HepG2 (cell line): ENCODE measurements around the gene TBC1D1. TPM values are rescaled to one million over a fixed set of nuclear protein-coding genes. Genes with fewer than 3 reads are reported as not detected.

Experiments used
- BRCA1 ChIP-seq: sonication (generic); formaldehyde crosslinking; IDR thresholded peaks from 2 replicates; pipeline ENCODE4 v1.4.0; 2020; ENCODE audit warnings: missing genetic modification reagents
- CREB1 ChIP-seq, 2 experiments: fragments of 450-650 bp in 1 of 2; IDR thresholded peaks; 2 replicates each; pipeline ENCODE4 v1.6.1; 2016 to 2017; ENCODE audit warnings: control low read depth in 1 of 2, mild to moderate bottlenecking in 1 of 2, missing compliant biosample characterization in 1 of 2, missing genetic modification characterization in 1 of 2
- CREM ChIP-seq, 2 experiments: sonication (generic) in 1 of 2; formaldehyde crosslinking in 1 of 2; IDR thresholded peaks; 2 replicates each; pipeline versions ENCODE4 v1.4.0 to v1.6.1; 2016 to 2020; ENCODE audit warnings: antibody characterized with exemption in 1 of 2, mild to moderate bottlenecking in 1 of 2, missing genetic modification reagents in 1 of 2
- FOXA3 ChIP-seq: IDR thresholded peaks from 2 replicates; pipeline ENCODE4 v1.6.1; 2016; ENCODE audit warnings: missing genetic modification reagents, missing compliant biosample characterization
- FOXO1 ChIP-seq: sonication (generic); formaldehyde crosslinking; IDR thresholded peaks from 2 replicates; pipeline ENCODE4 v1.4.0; 2020; ENCODE audit warnings: missing genetic modification reagents
- GATAD2A ChIP-seq: IDR thresholded peaks from 2 replicates; pipeline ENCODE4 v1.6.1; 2016
- HNF4A ChIP-seq: sonication (generic); formaldehyde crosslinking; IDR thresholded peaks from 2 replicates; pipeline ENCODE4 v1.4.0; 2020; ENCODE audit warnings: missing genetic modification reagents
- MED1 ChIP-seq: sonication (generic); formaldehyde crosslinking; IDR thresholded peaks from 2 replicates; pipeline ENCODE4 v1.4.0; 2020; ENCODE audit warnings: missing genetic modification reagents
- MIXL1 ChIP-seq: IDR thresholded peaks from 2 replicates; pipeline ENCODE4 v1.6.1; 2016
- NCOA2 ChIP-seq: sonication (generic); formaldehyde crosslinking; IDR thresholded peaks from 2 replicates; pipeline ENCODE4 v1.8.0; 2022; ENCODE audit warnings: inconsistent platforms
- NFE2L2 ChIP-seq: fragments of 150-350 bp; IDR thresholded peaks from 2 replicates; pipeline ENCODE4 v1.6.1; 2014; ENCODE audit warnings: low read length
- NFIC ChIP-seq: IDR thresholded peaks from 2 replicates; pipeline ENCODE4 v1.6.1; 2012; ENCODE audit warnings: mild to moderate bottlenecking, low read length, inconsistent platforms
- NR3C1 ChIP-seq: sonication (generic); formaldehyde crosslinking; IDR thresholded peaks from 2 replicates; pipeline ENCODE4 v1.4.0; 2020; ENCODE audit warnings: missing genetic modification reagents
- RCOR2 ChIP-seq: IDR thresholded peaks from 2 replicates; pipeline ENCODE4 v1.6.1; 2016; ENCODE audit warnings: missing biosample characterization, missing genetic modification reagents
- SAP130 ChIP-seq: IDR thresholded peaks from 2 replicates; pipeline ENCODE4 v1.6.1; 2016; ENCODE audit warnings: low read depth
- SIX1 ChIP-seq: sonication (generic); formaldehyde crosslinking; IDR thresholded peaks from 2 replicates; pipeline ENCODE4 v1.4.0; 2020; ENCODE audit warnings: missing genetic modification reagents, borderline replicate concordance
- SP1 ChIP-seq, 2 experiments: fragments of 450-650 bp in 1 of 2; sonication (generic) in 1 of 2; formaldehyde crosslinking in 1 of 2; IDR thresholded peaks; 2 replicates each; pipeline versions ENCODE4 v1.4.0 to v1.6.1; 2016 to 2020; ENCODE audit warnings: missing genetic modification reagents in 1 of 2
- ZNF160 ChIP-seq: sonication (generic); formaldehyde crosslinking; IDR thresholded peaks from 2 replicates; pipeline ENCODE4 v1.8.0; 2022; ENCODE audit warnings: mild to moderate bottlenecking, inconsistent platforms, missing genetic modification reagents
- ZNF567 ChIP-seq: sonication (generic); formaldehyde crosslinking; IDR thresholded peaks from 2 replicates; pipeline ENCODE4 v1.8.1; 2023; ENCODE audit warnings: mild to moderate bottlenecking, missing genetic modification reagents, borderline replicate concordance
- polyA plus RNA-seq, 8 experiments: library from polyadenylated mRNA; depleted of rRNA in 3 of 8; stranded (reverse) in 7 of 8; unstranded in 1 of 8; fragments of >200 nt; fragmentation: Illumina TruSeq in 4 of 8; extraction: Trizol in 4 of 8; gene quantifications; 2 replicates each; pipeline versions ENCODE4 v1.2.1 to v1.2.3, GENCODE V29; 2011 to 2016; ENCODE audit warnings: low read depth in 4 of 8, missing spikeins in 1 of 8, mixed read lengths in 1 of 8; ENCODE audit not compliant: insufficient read depth in 1 of 8
- total RNA-seq, 5 experiments: library from RNA; depleted of rRNA; stranded (reverse); fragments of >200 nt; fragmentation: Illumina TruSeq; extraction: Trizol; gene quantifications; 2 replicates each; pipeline ENCODE4 v1.2.3, GENCODE V29; 2016; ENCODE audit warnings: low read depth in 1 of 5
- TF ChIP-seq, protein P1 (sequence below): sonication (generic); formaldehyde crosslinking; IDR thresholded peaks from 2 replicates; pipeline ENCODE4 v1.8.0; 2022; ENCODE audit warnings: missing genetic modification reagents, mild to moderate bottlenecking, inconsistent platforms, borderline replicate concordance
- TF ChIP-seq, protein P2 (sequence below), 2 experiments: fragments of 450-650 bp in 1 of 2; sonication (generic) in 1 of 2; formaldehyde crosslinking; IDR thresholded peaks; 2 replicates each; pipeline versions ENCODE4 v1.5.0 to v1.8.0; 2020 to 2022; ENCODE audit warnings: mild to moderate bottlenecking in 1 of 2, missing genetic modification reagents in 1 of 2
- TF ChIP-seq, protein P3 (sequence below): sonication (generic); formaldehyde crosslinking; IDR thresholded peaks from 2 replicates; pipeline ENCODE4 v1.4.0; 2020; ENCODE audit warnings: mild to moderate bottlenecking, missing genetic modification reagents, borderline replicate concordance
- TF ChIP-seq, protein P4 (sequence below): sonication (generic); formaldehyde crosslinking; IDR thresholded peaks from 2 replicates; pipeline ENCODE4 v1.4.0; 2020; ENCODE audit warnings: missing genetic modification reagents, borderline replicate concordance

TBC1D1 gene
- total and polyA plus RNA-seq, 2 of the 13 experiments (the other 11 are each of a cell fraction or from before 2014, with no cell fraction given) = 37.3 to 62.8 TPM

DNA sequence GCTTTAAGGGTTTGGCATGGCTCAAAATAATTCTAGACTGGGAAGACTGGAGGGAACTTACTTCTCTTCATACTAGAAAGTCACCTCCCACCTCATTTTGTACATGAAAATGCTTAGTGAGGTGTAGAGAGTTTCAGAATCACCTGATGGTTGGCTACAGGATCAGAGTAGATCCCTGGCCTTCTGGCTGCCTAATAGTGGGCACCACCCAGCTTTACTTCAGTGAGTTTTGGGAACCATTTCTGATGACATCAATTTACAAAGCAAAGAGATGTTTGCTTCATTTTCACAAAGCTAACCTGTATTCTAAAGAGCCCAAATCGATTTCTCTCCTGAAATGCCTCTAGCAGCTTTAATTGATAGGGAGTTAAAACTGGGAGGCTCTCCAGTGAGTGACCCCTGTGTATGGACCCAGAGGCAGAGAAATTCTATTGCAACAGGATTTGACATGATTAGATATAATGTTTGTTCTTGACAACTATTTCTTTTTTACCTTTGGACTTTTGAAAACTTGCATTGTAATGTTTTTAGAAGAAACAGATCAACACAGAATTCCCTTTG is 249.8 kb downstream of the TBC1D1 start (continued):
- TF ChIP-seq NFIC (peak; percentile 39; the same call in 1 of the 2 replicates), MIXL1 (no peak), ZNF567 (CRISPR knock-in tag) (no peak), SP1 (IDR thresholded peaks at IDR 0.05) (no peak), SP1 (CRISPR knock-in tag; IDR thresholded peaks at IDR 0.05) (no peak), MED1 (CRISPR knock-in tag) (peak; percentile 54; the same call in 1 of the 2 replicates), NR3C1 (no peak), ZNF160 (CRISPR knock-in tag) (no peak), BRCA1 (CRISPR knock-in tag) (no peak), FOXA3 (CRISPR knock-in tag) (0 out of 2 replicates have a peak, but pooled peaks have one; percentile 21), NCOA2 (CRISPR knock-in tag) (peak; percentile 72; the same call in 1 of the 2 replicates), CREM (IDR thresholded peaks at IDR 0.05) (peak; percentile 39; the same call in 1 of the 2 replicates), CREM (CRISPR knock-in tag; IDR thresholded peaks at IDR 0.05) (no peak), HNF4A (CRISPR knock-in tag) (peak; percentile 46), RCOR2 (CRISPR knock-in tag) (0 out of 2 replicates have a peak, but pooled peaks have one; percentile 28), SAP130 (CRISPR knock-in tag) (0 out of 2 replicates have a peak, but pooled peaks have one; percentile 9), SIX1 (no peak), GATAD2A (CRISPR knock-in tag) (peak; percentile 48; the same call in 1 of the 2 replicates), NFE2L2 (0 out of 2 replicates have a peak, but pooled peaks have one; percentile 26), FOXO1 (CRISPR knock-in tag) (no peak), CREB1 (IDR thresholded peaks at IDR 0.05) (no peak), CREB1 (CRISPR knock-in tag; IDR thresholded peaks at IDR 0.05) (peak; percentile 27; the same call in 1 of the 2 replicates)
- TF ChIP-seq, protein P1, sequence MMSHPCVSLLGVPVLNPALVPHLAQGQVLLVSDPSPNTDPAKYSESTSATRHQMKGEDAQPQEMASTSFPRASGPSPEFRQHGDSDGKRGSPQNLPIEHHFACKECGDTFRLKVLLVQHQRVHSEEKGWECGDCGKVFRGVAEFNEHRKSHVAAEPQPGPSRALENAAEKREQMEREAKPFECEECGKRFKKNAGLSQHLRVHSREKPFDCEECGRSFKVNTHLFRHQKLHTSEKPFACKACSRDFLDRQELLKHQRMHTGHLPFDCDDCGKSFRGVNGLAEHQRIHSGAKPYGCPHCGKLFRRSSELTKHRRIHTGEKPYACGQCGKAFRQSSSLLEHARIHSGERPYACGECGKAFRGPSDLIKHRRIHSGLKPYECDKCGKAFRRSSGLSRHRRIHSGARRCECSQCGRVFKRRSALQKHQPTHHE (CRISPR knock-in tag) = no peak
- TF ChIP-seq, protein P2, sequence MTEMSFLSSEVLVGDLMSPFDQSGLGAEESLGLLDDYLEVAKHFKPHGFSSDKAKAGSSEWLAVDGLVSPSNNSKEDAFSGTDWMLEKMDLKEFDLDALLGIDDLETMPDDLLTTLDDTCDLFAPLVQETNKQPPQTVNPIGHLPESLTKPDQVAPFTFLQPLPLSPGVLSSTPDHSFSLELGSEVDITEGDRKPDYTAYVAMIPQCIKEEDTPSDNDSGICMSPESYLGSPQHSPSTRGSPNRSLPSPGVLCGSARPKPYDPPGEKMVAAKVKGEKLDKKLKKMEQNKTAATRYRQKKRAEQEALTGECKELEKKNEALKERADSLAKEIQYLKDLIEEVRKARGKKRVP (CRISPR knock-in tag; IDR thresholded peaks at IDR 0.05) = 0 out of 4 replicates have a peak, but pooled peaks of 1 of the 2 experiments have one; percentile 13
- TF ChIP-seq, protein P3, sequence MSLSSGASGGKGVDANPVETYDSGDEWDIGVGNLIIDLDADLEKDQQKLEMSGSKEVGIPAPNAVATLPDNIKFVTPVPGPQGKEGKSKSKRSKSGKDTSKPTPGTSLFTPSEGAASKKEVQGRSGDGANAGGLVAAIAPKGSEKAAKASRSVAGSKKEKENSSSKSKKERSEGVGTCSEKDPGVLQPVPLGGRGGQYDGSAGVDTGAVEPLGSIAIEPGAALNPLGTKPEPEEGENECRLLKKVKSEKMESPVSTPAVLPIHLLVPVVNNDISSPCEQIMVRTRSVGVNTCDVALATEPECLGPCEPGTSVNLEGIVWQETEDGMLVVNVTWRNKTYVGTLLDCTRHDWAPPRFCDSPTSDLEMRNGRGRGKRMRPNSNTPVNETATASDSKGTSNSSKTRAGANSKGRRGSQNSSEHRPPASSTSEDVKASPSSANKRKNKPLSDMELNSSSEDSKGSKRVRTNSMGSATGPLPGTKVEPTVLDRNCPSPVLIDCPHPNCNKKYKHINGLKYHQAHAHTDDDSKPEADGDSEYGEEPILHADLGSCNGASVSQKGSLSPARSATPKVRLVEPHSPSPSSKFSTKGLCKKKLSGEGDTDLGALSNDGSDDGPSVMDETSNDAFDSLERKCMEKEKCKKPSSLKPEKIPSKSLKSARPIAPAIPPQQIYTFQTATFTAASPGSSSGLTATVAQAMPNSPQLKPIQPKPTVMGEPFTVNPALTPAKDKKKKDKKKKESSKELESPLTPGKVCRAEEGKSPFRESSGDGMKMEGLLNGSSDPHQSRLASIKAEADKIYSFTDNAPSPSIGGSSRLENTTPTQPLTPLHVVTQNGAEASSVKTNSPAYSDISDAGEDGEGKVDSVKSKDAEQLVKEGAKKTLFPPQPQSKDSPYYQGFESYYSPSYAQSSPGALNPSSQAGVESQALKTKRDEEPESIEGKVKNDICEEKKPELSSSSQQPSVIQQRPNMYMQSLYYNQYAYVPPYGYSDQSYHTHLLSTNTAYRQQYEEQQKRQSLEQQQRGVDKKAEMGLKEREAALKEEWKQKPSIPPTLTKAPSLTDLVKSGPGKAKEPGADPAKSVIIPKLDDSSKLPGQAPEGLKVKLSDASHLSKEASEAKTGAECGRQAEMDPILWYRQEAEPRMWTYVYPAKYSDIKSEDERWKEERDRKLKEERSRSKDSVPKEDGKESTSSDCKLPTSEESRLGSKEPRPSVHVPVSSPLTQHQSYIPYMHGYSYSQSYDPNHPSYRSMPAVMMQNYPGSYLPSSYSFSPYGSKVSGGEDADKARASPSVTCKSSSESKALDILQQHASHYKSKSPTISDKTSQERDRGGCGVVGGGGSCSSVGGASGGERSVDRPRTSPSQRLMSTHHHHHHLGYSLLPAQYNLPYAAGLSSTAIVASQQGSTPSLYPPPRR (CRISPR knock-in tag) = no peak
- TF ChIP-seq, protein P4, sequence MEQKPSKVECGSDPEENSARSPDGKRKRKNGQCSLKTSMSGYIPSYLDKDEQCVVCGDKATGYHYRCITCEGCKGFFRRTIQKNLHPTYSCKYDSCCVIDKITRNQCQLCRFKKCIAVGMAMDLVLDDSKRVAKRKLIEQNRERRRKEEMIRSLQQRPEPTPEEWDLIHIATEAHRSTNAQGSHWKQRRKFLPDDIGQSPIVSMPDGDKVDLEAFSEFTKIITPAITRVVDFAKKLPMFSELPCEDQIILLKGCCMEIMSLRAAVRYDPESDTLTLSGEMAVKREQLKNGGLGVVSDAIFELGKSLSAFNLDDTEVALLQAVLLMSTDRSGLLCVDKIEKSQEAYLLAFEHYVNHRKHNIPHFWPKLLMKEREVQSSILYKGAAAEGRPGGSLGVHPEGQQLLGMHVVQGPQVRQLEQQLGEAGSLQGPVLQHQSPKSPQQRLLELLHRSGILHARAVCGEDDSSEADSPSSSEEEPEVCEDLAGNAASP = peak; percentile 31; the same call in 1 of the 2 replicates
